ENCODE results near the gene TFG. TPM values are rescaled to one million over a fixed set of nuclear protein-coding genes. Genes with fewer than 3 reads are reported as not detected.
A peak's percentile ranks its signal among the peaks of the same experiment; 100 is the strongest.

The TFG gene
- total and polyA plus RNA-seq, 8 donors: 81.8 to 132 (median 115) TPM

DNA sequence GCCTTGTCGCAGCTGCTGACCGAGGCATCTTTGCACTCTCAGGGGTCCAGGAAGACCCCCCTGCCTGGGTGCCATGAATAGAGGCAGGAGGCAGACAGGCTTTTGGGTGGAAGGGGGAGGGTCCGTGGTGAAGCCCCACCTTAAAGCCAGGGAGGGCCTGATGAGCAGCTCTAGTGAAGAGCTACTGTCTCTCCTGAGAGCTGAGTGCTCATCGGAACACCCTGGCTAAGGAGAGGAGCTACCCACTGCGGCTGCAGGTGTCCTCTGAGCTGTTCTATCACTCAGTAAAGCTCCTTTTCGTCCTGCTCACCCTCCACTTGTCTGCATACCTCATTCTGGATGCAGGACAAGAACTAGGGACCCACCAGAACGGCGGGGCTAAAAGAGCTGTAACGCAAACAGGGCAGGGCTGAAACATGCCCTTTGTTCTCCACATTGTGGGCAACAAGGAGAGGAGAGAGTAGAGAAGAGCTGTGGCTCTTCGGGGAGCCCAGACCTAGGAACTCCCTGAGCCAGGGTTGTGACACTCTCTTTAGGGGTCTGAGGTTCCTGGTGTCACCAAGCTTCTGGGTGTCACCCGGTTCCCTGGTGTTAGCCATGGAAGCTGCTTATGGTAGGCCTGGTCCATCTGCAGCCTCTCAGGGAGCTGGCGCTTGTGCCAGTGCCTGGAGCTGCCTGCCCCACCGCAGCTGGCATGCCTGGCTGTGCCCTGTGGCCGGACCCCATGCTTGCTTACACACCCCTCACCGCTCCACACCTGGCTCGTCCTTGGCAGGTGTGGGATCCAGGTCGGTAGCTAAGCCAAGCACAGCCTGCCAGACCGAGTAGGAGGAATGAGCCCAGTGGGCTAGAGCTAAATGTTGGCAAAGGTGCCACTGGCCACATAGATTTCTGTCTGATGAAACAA is 26.2 kb upstream of the TFG start:
- H3K4me3 ChIP-seq: no peak overlapping the region
- no peak overlapping the region for H3K27ac ChIP-seq
- H3K27me3 ChIP-seq: no peaks in the 10 kb centered on the region
- intact Hi-C loops (cut with DNase I): no loop called here
- TF ChIP-seq, protein P1, sequence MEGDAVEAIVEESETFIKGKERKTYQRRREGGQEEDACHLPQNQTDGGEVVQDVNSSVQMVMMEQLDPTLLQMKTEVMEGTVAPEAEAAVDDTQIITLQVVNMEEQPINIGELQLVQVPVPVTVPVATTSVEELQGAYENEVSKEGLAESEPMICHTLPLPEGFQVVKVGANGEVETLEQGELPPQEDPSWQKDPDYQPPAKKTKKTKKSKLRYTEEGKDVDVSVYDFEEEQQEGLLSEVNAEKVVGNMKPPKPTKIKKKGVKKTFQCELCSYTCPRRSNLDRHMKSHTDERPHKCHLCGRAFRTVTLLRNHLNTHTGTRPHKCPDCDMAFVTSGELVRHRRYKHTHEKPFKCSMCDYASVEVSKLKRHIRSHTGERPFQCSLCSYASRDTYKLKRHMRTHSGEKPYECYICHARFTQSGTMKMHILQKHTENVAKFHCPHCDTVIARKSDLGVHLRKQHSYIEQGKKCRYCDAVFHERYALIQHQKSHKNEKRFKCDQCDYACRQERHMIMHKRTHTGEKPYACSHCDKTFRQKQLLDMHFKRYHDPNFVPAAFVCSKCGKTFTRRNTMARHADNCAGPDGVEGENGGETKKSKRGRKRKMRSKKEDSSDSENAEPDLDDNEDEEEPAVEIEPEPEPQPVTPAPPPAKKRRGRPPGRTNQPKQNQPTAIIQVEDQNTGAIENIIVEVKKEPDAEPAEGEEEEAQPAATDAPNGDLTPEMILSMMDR (IDR thresholded peaks at IDR 0.05): no peak
- ATAC-seq (no peak), DNase-seq (peak in 1 of 4 donors; percentile 61)
- no peaks in the 10 kb centered on the region for H3K9me3 ChIP-seq
- H3K4me1 ChIP-seq: no peaks in the 10 kb centered on the region
- no peaks in the 10 kb centered on the region for H3K36me3 ChIP-seq

DNA sequence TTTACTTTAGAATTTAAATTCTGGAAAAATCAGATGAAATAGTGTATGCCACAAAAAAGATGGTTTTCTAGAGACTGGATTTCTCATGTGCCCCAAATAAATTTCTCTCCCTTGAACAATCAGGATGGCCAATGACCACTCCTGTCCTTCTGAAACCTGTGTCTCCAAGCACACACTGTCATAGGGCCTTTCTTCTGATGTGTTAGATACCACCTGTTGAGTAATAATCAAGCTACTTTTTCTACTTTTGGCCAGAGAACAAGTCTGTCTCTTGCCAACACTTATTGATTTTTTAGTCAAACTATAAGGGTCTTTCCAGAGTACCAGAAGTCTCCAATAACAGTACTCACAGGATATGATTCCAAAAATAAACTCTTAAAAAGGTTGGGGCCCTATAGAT is 16.1 kb upstream of the TFG start:
- H3K4me3 ChIP-seq: no peak overlapping the region
- no peaks in the 10 kb centered on the region for H3K4me1 ChIP-seq
- H3K36me3 ChIP-seq: no peaks in the 10 kb centered on the region
- ATAC-seq (no peak), DNase-seq (no peak)
- H3K27me3 ChIP-seq: peaks cover 0 to 4% of the 10 kb centered on the region in 2 donors
- TF ChIP-seq, protein P1 (IDR thresholded peaks at IDR 0.05): no peak
- H3K9me3 ChIP-seq: no peaks in the 10 kb centered on the region
- intact Hi-C loops (cut with DNase I): no loop called here
- no peak overlapping the region for H3K27ac ChIP-seq

DNA sequence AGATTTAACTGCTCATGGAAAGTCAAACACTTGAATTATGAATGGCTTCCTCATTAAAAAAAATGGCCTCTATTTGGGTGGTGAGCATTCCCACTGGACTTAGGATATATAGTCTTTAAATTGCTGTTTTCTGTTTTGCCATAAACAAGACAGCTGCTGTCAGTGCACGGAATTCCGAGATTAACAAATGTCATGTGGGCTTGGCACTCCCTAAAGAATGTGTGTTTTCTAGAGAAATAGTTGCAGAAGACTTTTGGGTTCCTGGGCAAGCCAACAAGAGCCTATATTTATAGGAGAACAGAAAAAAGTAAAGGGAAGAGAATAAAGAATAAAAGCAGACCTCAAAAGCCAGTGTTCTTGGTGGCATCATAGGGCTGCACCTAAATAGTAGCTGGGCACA is 13.6 kb upstream of the TFG start:
- no peak overlapping the region for H3K4me3 ChIP-seq
- intact Hi-C loops (cut with DNase I): no loop called here
- no peaks in the 10 kb centered on the region for H3K4me1 ChIP-seq
- no peak for ATAC-seq
- DNase-seq: no peak
- H3K36me3 ChIP-seq: no peaks in the 10 kb centered on the region
- no peak overlapping the region for H3K27ac ChIP-seq
- H3K9me3 ChIP-seq: no peaks in the 10 kb centered on the region
- peaks cover 0 to 4% of the 10 kb centered on the region in 2 donors for H3K27me3 ChIP-seq
- TF ChIP-seq, protein P1 (IDR thresholded peaks at IDR 0.05): no peak

DNA sequence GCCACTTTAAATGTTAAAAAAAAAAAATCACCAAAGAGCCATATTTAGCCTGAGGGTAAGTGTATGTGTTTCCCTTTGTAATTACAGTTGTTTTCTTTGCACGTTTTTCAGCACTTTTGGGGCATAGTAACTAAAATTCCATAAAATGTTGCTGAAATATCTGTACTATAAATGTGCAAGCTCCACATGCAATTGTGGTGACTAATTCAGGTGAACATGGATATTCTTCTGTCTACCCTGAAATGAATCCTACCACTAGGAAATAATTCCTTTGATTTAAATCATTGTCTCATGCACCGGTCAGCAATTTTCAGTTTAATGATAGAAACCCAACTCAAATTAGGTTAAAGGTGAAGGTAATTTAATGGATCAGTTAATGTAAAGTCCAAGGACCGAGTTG is 13.1 kb upstream of the TFG start:
- ATAC-seq (no peak), DNase-seq (no peak)
- H3K36me3 ChIP-seq: no peaks in the 10 kb centered on the region
- intact Hi-C loops (cut with DNase I): no loop called here
- H3K4me1 ChIP-seq: no peaks in the 10 kb centered on the region
- H3K27ac ChIP-seq: no peak overlapping the region
- peaks cover 0 to 4% of the 10 kb centered on the region in 2 donors for H3K27me3 ChIP-seq
- H3K9me3 ChIP-seq: no peaks in the 10 kb centered on the region
- TF ChIP-seq, protein P1 (IDR thresholded peaks at IDR 0.05): no peak
- H3K4me3 ChIP-seq: no peak overlapping the region

DNA sequence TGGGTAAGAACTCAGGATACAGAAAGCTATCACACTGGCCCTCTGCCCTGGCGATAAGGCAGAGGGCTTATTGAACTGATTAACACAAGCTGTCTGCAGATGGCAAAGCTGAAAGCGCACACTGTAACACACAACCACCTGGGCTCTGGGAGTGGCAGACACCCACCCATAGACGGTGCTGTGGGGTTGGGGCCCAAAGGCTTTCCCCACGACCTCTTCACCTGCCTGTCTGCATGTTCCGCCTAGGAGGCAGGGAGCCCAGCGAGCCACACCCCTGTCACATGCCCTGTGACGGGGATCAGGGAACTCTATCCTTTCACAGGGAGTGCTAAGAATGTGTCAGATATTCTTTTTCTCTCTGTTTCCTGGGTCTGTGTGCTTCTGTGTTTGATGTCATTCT is 12.1 kb upstream of the TFG start:
- peaks cover 0 to 3% of the 10 kb centered on the region in 2 donors for H3K27me3 ChIP-seq
- no peak for ATAC-seq
- H3K4me1 ChIP-seq: no peaks in the 10 kb centered on the region
- H3K4me3 ChIP-seq: no peak overlapping the region
- H3K9me3 ChIP-seq: no peaks in the 10 kb centered on the region
- DNase-seq: no peak
- H3K36me3 ChIP-seq: no peaks in the 10 kb centered on the region
- no peak overlapping the region for H3K27ac ChIP-seq
- TF ChIP-seq, protein P1 (IDR thresholded peaks at IDR 0.05): no peak
- intact Hi-C loops (cut with DNase I): no loop called here
